Left cardiac atrium (tissue), 4 donors: ENCODE results near the gene KRTAP4-11. TPM values are rescaled to one million over a fixed set of nuclear protein-coding genes. Genes with fewer than 3 reads are reported as not detected.
"Not testable (repeated sequence)": the region's sequence is repeated elsewhere in the genome, so short reads cannot be mapped to it uniquely, and the experiment has no call there.

Experiments
- ATAC-seq, 2 donors: fragments of 200-7000 bp; cut with Tn5 transposase; one replicate each; pipeline ENCODE4 v1.9.1; 2020; ENCODE audit warnings: mild to moderate bottlenecking in 2 of 2, moderate library complexity in 2 of 2
- DNase-seq: peaks from one replicate; pipeline ENCODE4 v3.0.0-alpha.2; 2020
- intact Hi-C, 2 donors: fragments of 100-400 bp; cut with DNase I; formaldehyde crosslinking; loops; one replicate each; pipeline versions ENCODE4 v1.14.1 to v1.15.1; 2022 to 2023
- long read RNA-seq: library from polyadenylated mRNA; unstranded; transcript quantifications from one replicate; pipeline ENCODE4 v2.0.0, GENCODE V29; 2021
- total RNA-seq, 2 donors: library from RNA; stranded (reverse); fragmentation: NEBNext Ultra II Directional; extraction: Animal tissue kit (Norgen Biotek cat#: 25700); gene quantifications; one replicate each; pipeline ENCODE4 v1.2.1, GENCODE V29; 2021
- donor health status: DM: no; HTN: yes; CAD: no.
- donor health status: DM: no; HTN: yes; CAD: no; lungs with severe emphysema.
- donor health status: DM: yes; HTN: yes; CAD: no.
- donor health status: Dilated cardiomyopathy.

KRTAP4-11 gene
- total RNA-seq = not detected
- long read RNA-seq = 0 reads

- intact Hi-C loops, ATAC-seq, DNase-seq: not testable (repeated sequence)
Measured at GRCh38 chr17:41117846-41118386, at the start of gene KRTAP4-11. Gene KRTAP4-11, minus strand, starts transcription at chr17:41118373. Its CDS starts 58 bp downstream, at chr17:41118315.

- DNase-seq (no peak), ATAC-seq (no peak)
- intact Hi-C loops = no loop called here
Measured at GRCh38 chr17:41167561-41167960, 49.4 kb upstream of the KRTAP4-11 start.

GRCh38 chr17:41163828-41164227 is 45.7 kb upstream of the KRTAP4-11 start:
- ATAC-seq (no peak), DNase-seq (no peak)
- intact Hi-C loops = no loop called here

GRCh38 chr17:41160648-41161047 is 42.5 kb upstream of the KRTAP4-11 start, which contains the start of gene KRTAP4-4:
Gene KRTAP4-4, minus strand, starts transcription at chr17:41160748. Its CDS starts 57 bp downstream, at chr17:41160691.
- intact Hi-C loops = no loop called here
- DNase-seq (no peak), ATAC-seq (no peak)

GRCh38 chr17:41160190-41160589 is 42.0 kb upstream of the KRTAP4-11 start:
- DNase-seq, intact Hi-C loops, ATAC-seq: not testable (repeated sequence)

- DNase-seq (no peak), ATAC-seq (no peak)
- intact Hi-C loops = no loop called here
Measured at GRCh38 chr17:41153856-41154255, 35.7 kb upstream of the KRTAP4-11 start.

GRCh38 chr17:41151525-41151924 is 33.4 kb upstream of the KRTAP4-11 start:
- DNase-seq = no peak
- intact Hi-C loops = no loop called here
- no peak for ATAC-seq

- no peak for ATAC-seq
- intact Hi-C loops = no loop called here
- DNase-seq = no peak
Measured at GRCh38 chr17:41150026-41150425, 31.9 kb upstream of the KRTAP4-11 start.

GRCh38 chr17:41149652-41149985 is 31.4 kb upstream of the KRTAP4-11 start, which contains the start of gene KRTAP4-5:
Gene KRTAP4-5, minus strand, starts transcription at chr17:41149825. Its CDS starts 58 bp downstream, at chr17:41149767.
- ATAC-seq (no peak), DNase-seq (no peak)
- intact Hi-C loops = no loop called here

- ATAC-seq, intact Hi-C loops: not testable (repeated sequence)
Measured at GRCh38 chr17:41148971-41149651, 30.9 kb upstream of the KRTAP4-11 start.

GRCh38 chr17:41147531-41148204 is 29.5 kb upstream of the KRTAP4-11 start:
- no peak for DNase-seq
- no peak for ATAC-seq
- intact Hi-C loops = no loop called here

More at GRCh38 chr17:41148971-41149651, 30.9 kb upstream of the KRTAP4-11 start:
- DNase-seq = not testable (repeated sequence)

GRCh38 chr17:41145261-41145660 is 27.1 kb upstream of the KRTAP4-11 start:
- ATAC-seq (no peak), DNase-seq (no peak)
- intact Hi-C loops = no loop called here

- DNase-seq = no peak
Measured at GRCh38 chr17:41144846-41145245, 26.7 kb upstream of the KRTAP4-11 start.

GRCh38 chr17:41141361-41141760 is 23.2 kb upstream of the KRTAP4-11 start:
- DNase-seq = no peak
- intact Hi-C loops = no loop called here
- no peak for ATAC-seq

More at GRCh38 chr17:41144846-41145245, 26.7 kb upstream of the KRTAP4-11 start:
- intact Hi-C loops = no loop called here
- no peak for ATAC-seq

- DNase-seq (no peak), ATAC-seq (no peak)
- intact Hi-C loops = no loop called here
Measured at GRCh38 chr17:41140360-41141131, 22.4 kb upstream of the KRTAP4-11 start, which contains the start of gene KRTAP4-6. Gene KRTAP4-6, minus strand, starts transcription at chr17:41140544. Its CDS starts 57 bp downstream, at chr17:41140487.

- ATAC-seq, DNase-seq, intact Hi-C loops: not testable (repeated sequence)
Measured at GRCh38 chr17:41139865-41140264, 21.7 kb upstream of the KRTAP4-11 start.

GRCh38 chr17:41133880-41134735 is 15.9 kb upstream of the KRTAP4-11 start:
- DNase-seq (no peak), ATAC-seq (no peak)
- intact Hi-C loops = no loop called here

- intact Hi-C loops = no loop called here
- no peak for ATAC-seq
- DNase-seq = no peak
Measured at GRCh38 chr17:41131979-41132378, 13.8 kb upstream of the KRTAP4-11 start.
